ENCODE measurements around the gene KPNA6. TPM values are rescaled to one million over a fixed set of nuclear protein-coding genes. Genes with fewer than 3 reads are reported as not detected.
A peak's percentile ranks its signal among the peaks of the same experiment; 100 is the strongest.

Gene KPNA6
- total RNA-seq, 1 experiment from 2014 or later = 114 TPM

- peaks cover 11% of the 10 kb centered on the region for H3K27me3 Mint-ChIP-seq (ENCODE audit: low read depth)
These were observed 35.1 kb upstream of the KPNA6 start, which contains the start of gene TMEM39B for GRCh38 chr1:32072622-32073298. Gene TMEM39B, plus strand, starts transcription at chr1:32072939. Its CDS starts 109 bp downstream, at chr1:32073048.

More at GRCh38 chr1:32072622-32073298, 35.1 kb upstream of the KPNA6 start, which contains the start of gene TMEM39B:
- Histone ChIP-seq H2BK12ac (ENCODE audit: insufficient read length, low read depth, low read length) (no peak within 1 kb of the TSS), H3K4ac (ENCODE audit: low read depth, low read length) (no peak within 1 kb of the TSS), H3K4me1 (ENCODE audit: insufficient read depth, low read length) (peaks cover 4% of the 10 kb centered on the region; the same call in 1 of the 2 replicates), H3K27me3 (ENCODE audit: insufficient read depth, low read length) (no peaks in the 10 kb centered on the region), H3K56ac (ENCODE audit: insufficient read length, low read depth, low read length) (no peak within 1 kb of the TSS), H3K79me2 (ENCODE audit: insufficient read depth, low read length) (no peaks in the 10 kb centered on the region; the same call in 1 of the 2 replicates), H4K20me1 (ENCODE audit: control insufficient read depth, insufficient read depth, insufficient read length) (no peaks in the 10 kb centered on the region), H3K23ac (ENCODE audit: insufficient read length, low read depth, low read length) (no peak within 1 kb of the TSS), H3K14ac (ENCODE audit: insufficient read depth, low read length) (peak within 1 kb of the TSS; percentile 92), H2AFZ (ENCODE audit: low read length) (no peak within 1 kb of the TSS), H3T11ph (ENCODE audit: low read length) (no peak within 1 kb of the TSS), H2BK20ac (ENCODE audit: low read depth, low read length, poor library complexity, severe bottlenecking) (no peak within 1 kb of the TSS), H2BK15ac (ENCODE audit: low read depth, low read length) (no peak within 1 kb of the TSS), H4K8ac (replicated peaks; ENCODE audit: insufficient read length, low read depth, low read length) (peak within 1 kb of the TSS; percentile 5), H3K23me2 (ENCODE audit: insufficient read length, low read depth, low read length, poor library complexity, severe bottlenecking) (peaks cover 9% of the 10 kb centered on the region), H3K9ac (ENCODE audit: extremely low read depth, insufficient read length, low read length) (peak within 1 kb of the TSS; percentile 83), H3K4me2 (ENCODE audit: insufficient read depth, insufficient read length, low read length) (peak within 1 kb of the TSS; percentile 84), H4K5ac (ENCODE audit: insufficient read length, low read depth, low read length) (peak within 1 kb of the TSS; percentile 14), H2AK5ac (ENCODE audit: insufficient read length, low read length) (no peak within 1 kb of the TSS), H3K9me3 (ENCODE audit: control insufficient read depth, low read depth, low read length) (no peaks in the 10 kb centered on the region), H2BK120ac (ENCODE audit: low read depth, low read length, poor library complexity, severe bottlenecking) (no peak within 1 kb of the TSS), H3K27ac (ENCODE audit: insufficient read length, low read depth, low read length) (peak within 1 kb of the TSS; percentile 33), H3K79me1 (ENCODE audit: insufficient read depth, low read depth, low read length, poor library complexity, severe bottlenecking) (no peaks in the 10 kb centered on the region), H4K91ac (ENCODE audit: insufficient read length, low read depth, low read length) (no peak within 1 kb of the TSS), H3K18ac (ENCODE audit: insufficient read length, low read depth, low read length) (peak within 1 kb of the TSS; percentile 89), H2BK5ac (ENCODE audit: insufficient read length, low read length) (no peak within 1 kb of the TSS)
- WGBS (ENCODE audit: extremely low coverage, insufficient read length, low lambda C conversion rate) = no CpG with 5 or more reads among the region's 67 CpGs
- H3K4me1 Mint-ChIP-seq = peaks cover 22 to 29% of the 10 kb centered on the region in 2 experiments
- peak within 1 kb of the TSS; percentile 86 to 98 (median 98) for H3K27ac Mint-ChIP-seq
- peaks cover 14 to 32% (median 23%) of the 10 kb centered on the region in 3 experiments for H3K36me3 Mint-ChIP-seq (ENCODE audit: insufficient read depth in 1 of 3, low read depth in 3 of 3)
- H3K4me3 Mint-ChIP-seq = peak within 1 kb of the TSS; percentile 86 to 92
- no peaks in the 10 kb centered on the region for H3K9me3 Mint-ChIP-seq
- TF ChIP-seq CTCF (conservative IDR thresholded peaks at IDR 0.05) = no peak
- DNase-seq = peak; percentile 97

All from H9 (cell line).